Mesendoderm (in vitro differentiated cells): ENCODE data around the gene TRMT61A. TPM values are rescaled to one million over a fixed set of nuclear protein-coding genes. Genes with fewer than 3 reads are reported as not detected.

Source experiments
- DNase-seq: peaks from one replicate; pipeline ENCODE4 v3.0.0; 2013
- H2AK5ac ChIP-seq: 2 replicates; pipeline ENCODE4 v1.6.1; 2013; ENCODE audit warnings: low read length, inconsistent platforms
- H2BK120ac ChIP-seq: 2 replicates; pipeline ENCODE4 v1.6.1; 2013; ENCODE audit warnings: low read depth, mild to moderate bottlenecking, low read length, moderate library complexity, mixed read lengths
- H2BK15ac ChIP-seq: replicated peaks from 2 replicates; pipeline ENCODE4 v1.6.1; 2013; ENCODE audit warnings: low read depth, mild to moderate bottlenecking, moderate library complexity
- H2BK5ac ChIP-seq: 2 replicates; pipeline ENCODE4 v1.6.1; 2013; ENCODE audit warnings: low read length, inconsistent platforms
- H3K18ac ChIP-seq: 2 replicates; pipeline ENCODE4 v1.6.1; 2013; ENCODE audit warnings: mild to moderate bottlenecking, low read length, mixed read lengths
- H3K23ac ChIP-seq: one replicate; pipeline ENCODE4 v1.6.1; 2013; ENCODE audit warnings: low read length
- H3K27ac ChIP-seq: 2 replicates; pipeline ENCODE4 v1.5.1; 2013; ENCODE audit warnings: low read depth, mild to moderate bottlenecking, inconsistent platforms, low read length, moderate library complexity
- H3K27me3 ChIP-seq: 2 replicates; pipeline ENCODE4 v1.6.1; 2013; ENCODE audit warnings: low read length, control low read depth, mild to moderate bottlenecking, inconsistent platforms; ENCODE audit not compliant: insufficient read depth, poor library complexity
- H3K36me3 ChIP-seq: 2 replicates; pipeline ENCODE4 v1.6.1; 2013; ENCODE audit warnings: low read length, inconsistent platforms; ENCODE audit not compliant: control insufficient read depth, insufficient read depth
- H3K4ac ChIP-seq: one replicate; pipeline ENCODE4 v1.6.1; 2013; ENCODE audit warnings: low read depth, mild to moderate bottlenecking, low read length, moderate library complexity
- H3K4me1 ChIP-seq: 2 replicates; pipeline ENCODE4 v1.6.1; 2013; ENCODE audit warnings: low read depth, low read length, inconsistent platforms; ENCODE audit not compliant: control insufficient read depth
- H3K4me2 ChIP-seq: 2 replicates; pipeline ENCODE4 v1.6.1; 2013; ENCODE audit warnings: low read length
- H3K4me3 ChIP-seq: 2 replicates; pipeline ENCODE4 v1.5.1; 2013; ENCODE audit warnings: mild to moderate bottlenecking, low read length
- H3K56ac ChIP-seq: one replicate; pipeline ENCODE4 v1.6.1; 2013; ENCODE audit warnings: low read length
- H3K79me1 ChIP-seq: 2 replicates; pipeline ENCODE4 v1.6.1; 2013; ENCODE audit warnings: low read length, inconsistent platforms
- H3K79me2 ChIP-seq: 2 replicates; pipeline ENCODE4 v1.6.1; 2013; ENCODE audit warnings: mild to moderate bottlenecking, low read length; ENCODE audit not compliant: control insufficient read depth, insufficient read depth
- H3K9ac ChIP-seq: 2 replicates; pipeline ENCODE4 v1.6.1; 2013; ENCODE audit warnings: low read length, inconsistent platforms
- H4K5ac ChIP-seq: one replicate; pipeline ENCODE4 v1.6.1; 2013; ENCODE audit warnings: low read length
- H4K8ac ChIP-seq: one replicate; pipeline ENCODE4 v1.6.1; 2013; ENCODE audit warnings: low read depth, mild to moderate bottlenecking, control low read depth, low read length, moderate library complexity
- WGBS: extraction: QIAGEN DNeasy Blood & Tissue Kit; methylation state at CpG from one replicate; pipeline ENCODE4 v1.1.7; 2013; ENCODE audit warnings: low lambda C conversion rate, missing lambda C conversion rate; ENCODE audit not compliant: insufficient coverage; ENCODE audit errors: extremely low coverage; 5-methylcytosine and 5-hydroxymethylcytosine counted together
- small RNA-seq: library from polyadenylated mRNA; stranded (forward); fragments of <200 nt; extraction: miRNeasy Mini kit (QIAGEN cat#:217004); gene quantifications from one replicate; pipeline ENCODE3, GENCODE V24; 2013; ENCODE audit not compliant: insufficient read depth

Gene TRMT61A

DNA sequence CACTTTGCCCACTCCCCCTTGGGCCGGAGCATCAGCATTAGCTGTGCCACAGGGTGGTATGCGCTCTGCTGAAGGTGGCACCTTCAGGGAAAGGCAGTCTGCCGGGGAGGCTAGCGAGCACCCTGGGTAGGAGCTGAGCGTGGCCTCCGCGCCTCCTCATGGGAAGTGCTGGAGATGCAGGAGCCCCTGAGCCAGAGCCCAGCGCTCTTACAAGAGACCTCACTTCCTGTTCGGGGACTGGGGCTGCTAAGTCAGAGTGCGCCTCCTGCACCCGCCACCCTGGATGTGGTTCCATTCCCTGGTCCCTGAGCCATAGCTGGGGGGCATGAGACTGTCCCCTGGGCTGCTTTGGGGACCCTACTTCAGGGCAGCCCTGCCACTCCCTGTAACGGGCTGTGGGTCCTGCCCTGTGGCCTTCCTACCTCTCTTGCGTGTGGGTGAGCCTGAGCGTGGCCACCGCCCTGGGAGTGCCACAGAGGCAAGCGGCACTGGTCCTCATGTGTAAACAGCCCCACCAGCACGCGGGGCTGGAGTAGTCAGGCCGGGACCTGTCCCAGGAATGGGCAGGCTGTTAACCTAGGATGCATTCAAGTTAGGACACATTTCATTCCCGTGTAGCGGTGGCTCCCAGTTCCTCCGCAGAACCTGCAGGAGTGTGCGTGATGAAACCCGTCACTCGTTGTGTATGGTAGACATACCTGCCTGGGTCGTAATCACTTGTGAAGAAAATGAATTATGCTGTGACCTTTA is 53.1 kb downstream of the TRMT61A start:
- Histone ChIP-seq H2BK5ac (no peak overlapping the region), H4K8ac (no peak overlapping the region), H3K9ac (no peak overlapping the region), H3K27ac (no peak overlapping the region), H3K79me1 (no peaks in the 10 kb centered on the region), H3K56ac (no peak overlapping the region), H3K79me2 (no peaks in the 10 kb centered on the region), H2AK5ac (no peak overlapping the region), H3K27me3 (no peaks in the 10 kb centered on the region), H3K4ac (no peak overlapping the region), H3K4me3 (no peak overlapping the region), H4K5ac (no peak overlapping the region), H3K36me3 (no peaks in the 10 kb centered on the region), H3K23ac (no peak overlapping the region), H3K4me1 (no peaks in the 10 kb centered on the region), H3K18ac (no peak overlapping the region), H2BK120ac (no peak overlapping the region), H2BK15ac (no peak overlapping the region), H3K4me2 (no peak overlapping the region)
- no CpG with 5 or more reads among the region's 26 CpGs for WGBS
- no peak for DNase-seq

DNA sequence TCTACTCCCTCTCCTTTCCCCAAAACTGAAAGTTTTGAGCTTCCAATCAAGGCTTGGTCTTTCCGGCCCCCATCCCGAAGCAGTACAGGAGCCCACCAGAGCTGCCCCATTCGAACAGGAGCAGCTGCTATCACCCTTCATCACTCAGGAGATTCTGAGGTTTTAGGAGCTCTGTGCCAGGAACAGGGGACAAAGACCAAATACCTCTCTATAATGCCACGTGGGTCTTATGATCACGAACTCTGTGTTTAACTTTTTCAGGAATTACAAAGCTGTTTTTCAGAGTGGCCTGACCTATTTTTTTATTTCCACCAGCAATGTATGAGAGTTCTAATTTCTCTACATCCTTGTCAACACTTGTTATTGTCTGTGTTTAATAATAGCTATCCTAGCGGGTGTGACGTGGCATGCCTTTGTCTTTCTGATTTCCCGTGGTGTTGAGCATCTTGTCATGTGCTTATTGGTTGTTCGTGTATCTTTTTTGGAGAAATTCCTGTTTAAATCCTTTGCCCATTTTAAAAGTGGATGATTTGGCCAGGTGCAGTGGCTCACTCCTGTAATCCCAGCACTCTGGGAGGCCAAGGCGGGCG is 55.4 kb downstream of the TRMT61A start:
- Histone ChIP-seq H3K27me3 (no peaks in the 10 kb centered on the region), H3K9ac (no peak overlapping the region), H2BK15ac (no peak overlapping the region), H3K4ac (no peak overlapping the region), H3K36me3 (no peaks in the 10 kb centered on the region), H3K23ac (no peak overlapping the region), H3K4me1 (no peaks in the 10 kb centered on the region), H4K5ac (no peak overlapping the region), H3K56ac (no peak overlapping the region), H3K18ac (no peak overlapping the region), H3K27ac (no peak overlapping the region), H2BK120ac (no peak overlapping the region), H3K79me2 (no peaks in the 10 kb centered on the region), H3K4me2 (no peak overlapping the region), H4K8ac (no peak overlapping the region), H3K4me3 (no peak overlapping the region), H3K79me1 (no peaks in the 10 kb centered on the region), H2BK5ac (no peak overlapping the region), H2AK5ac (no peak overlapping the region)
- WGBS = no CpG with 5 or more reads among the region's 11 CpGs
- no peak for DNase-seq

Small RNA genes lying within 50 kb of the gene (small RNA-seq; reads per million reads assigned to genes)
- not detected for gene RNU4-68P
- gene RNU7-160P = not detected
